Transverse colon (tissue), 4 donors: Measurements from ENCODE around the gene ZBTB9. TPM values are rescaled to one million over a fixed set of nuclear protein-coding genes. Genes with fewer than 3 reads are reported as not detected.

Experiments
- DNase-seq: peaks from one replicate; pipeline ENCODE4 v3.0.0-alpha.2; 2019
- H3K27ac ChIP-seq, 4 donors: fragments of 200-600 bp; sonication (generic); 2 replicates each; pipeline ENCODE4 v1.5.1; 2016 to 2018; ENCODE audit warnings: inconsistent platforms in 4 of 4
- H3K27me3 ChIP-seq: fragments of 200-600 bp; sonication (generic); 2 replicates; pipeline ENCODE4 v1.5.1; 2017; ENCODE audit warnings: inconsistent platforms
- H3K36me3 ChIP-seq, 4 donors: fragments of 200-600 bp; sonication (generic); 2 replicates each; pipeline ENCODE4 v1.5.1; 2017 to 2019; ENCODE audit warnings: inconsistent platforms in 4 of 4
- H3K4me1 ChIP-seq, 4 donors: fragments of 200-600 bp; sonication (generic); 2 replicates each; pipeline ENCODE4 v1.5.1; 2017 to 2020; ENCODE audit warnings: inconsistent platforms in 4 of 4
- H3K4me3 ChIP-seq, 4 donors: fragments of 200-600 bp; sonication (generic); 1 replicate in 1 of 4; 2 replicates in 3 of 4; pipeline versions ENCODE4 v1.5.1 to v1.6.1; 2017 to 2019; ENCODE audit warnings: inconsistent platforms in 4 of 4
- H3K9me3 ChIP-seq, 2 donors: fragments of 200-600 bp; sonication (generic); 2 replicates each; pipeline ENCODE4 v1.5.1; 2017 to 2019; ENCODE audit warnings: inconsistent platforms in 2 of 2
- EP300 ChIP-seq: sonication (generic); formaldehyde crosslinking; IDR thresholded peaks from one replicate; pipeline ENCODE4 v1.6.1; 2017; ENCODE audit warnings: antibody characterized with exemption, low read depth
- POLR2A ChIP-seq: fragments of 450-650 bp; IDR thresholded peaks from one replicate; pipeline ENCODE4 v1.6.1; 2016; ENCODE audit warnings: antibody characterized with exemption, mild to moderate bottlenecking, moderate library complexity
- POLR2AphosphoS5 ChIP-seq, 3 donors: sonication (generic); formaldehyde crosslinking; IDR thresholded peaks; one replicate each; pipeline ENCODE4 v1.6.1; 2016; ENCODE audit warnings: antibody characterized with exemption in 3 of 3
- WGBS, 2 donors: methylation state at CpG; one replicate each; pipeline ENCODE4 v1.1.5; 2018; ENCODE audit warnings: low coverage in 1 of 2; 5-methylcytosine and 5-hydroxymethylcytosine counted together
- in situ Hi-C, 4 donors: fragments of 200-750 bp; cut with MboI; loops; one replicate each; pipeline versions ENCODE4 v1.15.0 to v1.15.1; 2017; ENCODE audit warnings: low sequenced_read_pairs in 3 of 4, low pct_ligation_motif_present in 1 of 4, low pct_unique_long_range_greater_than_20kb in 1 of 4
- intact Hi-C: fragments of 100-400 bp; cut with DNase I; formaldehyde crosslinking; loops from one replicate; pipeline ENCODE4 v1.15.1; 2023; ENCODE audit warnings: low total_unique reads
- total RNA-seq, 4 donors: library from RNA; depleted of rRNA; stranded (reverse); fragments of >200 nt; gene quantifications; one replicate each; pipeline ENCODE4 v1.1.0, GENCODE V29; 2016
- TF ChIP-seq, protein P1 (sequence below), 5 experiments: fragments of 200-600 bp in 3 of 5; fragments of 450-650 bp in 2 of 5; sonication (generic) in 3 of 5; IDR thresholded peaks; 1 replicate in 2 of 5; 2 replicates in 3 of 5; pipeline ENCODE4 v1.5.1; 2016 to 2017; ENCODE audit warnings: antibody characterized with exemption in 5 of 5, inconsistent platforms in 3 of 5, mild to moderate bottlenecking in 2 of 5, moderate library complexity in 1 of 5

Gene ZBTB9
- total RNA-seq, 4 donors from 2014 or later: 2.2 to 3.2 TPM; not detected in 2

GRCh38 chr6:33456156-33456555 is 1.8 kb downstream of the ZBTB9 start:
- peaks cover 6 to 20% (median 17%) of the 10 kb centered on the region in 4 donors for H3K4me1 ChIP-seq
- WGBS, 2 donors: 92% methylated on average over 12 of the region's 12 CpGs; no CpG with 5 or more reads in 1 of the 2 donors
- H3K9me3 ChIP-seq: no peaks in the 10 kb centered on the region
- DNase-seq: no peak
- TF ChIP-seq, protein P1, sequence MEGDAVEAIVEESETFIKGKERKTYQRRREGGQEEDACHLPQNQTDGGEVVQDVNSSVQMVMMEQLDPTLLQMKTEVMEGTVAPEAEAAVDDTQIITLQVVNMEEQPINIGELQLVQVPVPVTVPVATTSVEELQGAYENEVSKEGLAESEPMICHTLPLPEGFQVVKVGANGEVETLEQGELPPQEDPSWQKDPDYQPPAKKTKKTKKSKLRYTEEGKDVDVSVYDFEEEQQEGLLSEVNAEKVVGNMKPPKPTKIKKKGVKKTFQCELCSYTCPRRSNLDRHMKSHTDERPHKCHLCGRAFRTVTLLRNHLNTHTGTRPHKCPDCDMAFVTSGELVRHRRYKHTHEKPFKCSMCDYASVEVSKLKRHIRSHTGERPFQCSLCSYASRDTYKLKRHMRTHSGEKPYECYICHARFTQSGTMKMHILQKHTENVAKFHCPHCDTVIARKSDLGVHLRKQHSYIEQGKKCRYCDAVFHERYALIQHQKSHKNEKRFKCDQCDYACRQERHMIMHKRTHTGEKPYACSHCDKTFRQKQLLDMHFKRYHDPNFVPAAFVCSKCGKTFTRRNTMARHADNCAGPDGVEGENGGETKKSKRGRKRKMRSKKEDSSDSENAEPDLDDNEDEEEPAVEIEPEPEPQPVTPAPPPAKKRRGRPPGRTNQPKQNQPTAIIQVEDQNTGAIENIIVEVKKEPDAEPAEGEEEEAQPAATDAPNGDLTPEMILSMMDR (IDR thresholded peaks at IDR 0.05): no peak
- TF ChIP-seq POLR2A (no peak), POLR2AphosphoS5 (IDR thresholded peaks at IDR 0.05) (no peak), EP300 (no peak)
- no peak overlapping the region for H3K27ac ChIP-seq
- H3K4me3 ChIP-seq: no peak overlapping the region
- no peaks in the 10 kb centered on the region for H3K27me3 ChIP-seq
- in situ Hi-C loops: no loop called here
- no peaks in the 10 kb centered on the region for H3K36me3 ChIP-seq
- intact Hi-C loops: no loop called here

DNA sequence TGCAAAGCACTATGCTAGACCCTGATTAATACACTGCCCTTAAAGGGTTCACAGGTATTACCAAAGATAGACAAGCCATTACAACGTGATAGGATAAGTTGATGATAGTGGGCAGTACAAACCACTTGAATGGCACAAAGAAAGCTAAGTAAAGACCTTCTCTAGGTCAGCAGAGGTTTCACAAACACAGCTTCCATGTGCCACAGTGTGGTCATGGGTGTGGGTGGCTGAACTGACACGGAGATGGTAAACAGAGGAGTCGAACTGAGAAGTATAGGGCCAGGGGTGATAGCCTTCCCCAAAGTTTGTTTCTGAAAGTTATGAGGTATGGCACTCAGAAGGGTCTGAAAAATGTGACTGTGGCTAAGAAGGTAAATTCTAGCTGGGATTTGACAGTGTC is 4.3 kb downstream of the ZBTB9 start:
- no peaks in the 10 kb centered on the region for H3K9me3 ChIP-seq
- no peak overlapping the region for H3K27ac ChIP-seq
- no peak for DNase-seq
- peaks cover under 1 to 11% (median 9%) of the 10 kb centered on the region in 4 donors for H3K4me1 ChIP-seq
- H3K4me3 ChIP-seq: no peak overlapping the region
- WGBS, 2 donors: 66 to 79% methylated on average over 2 to 3 of the region's 3 CpGs
- H3K27me3 ChIP-seq: no peaks in the 10 kb centered on the region
- H3K36me3 ChIP-seq: no peaks in the 10 kb centered on the region
- no peak for TF ChIP-seq EP300
- no peak for TF ChIP-seq POLR2AphosphoS5 (IDR thresholded peaks at IDR 0.05)
- TF ChIP-seq, protein P1 (IDR thresholded peaks at IDR 0.05): no peak
- no peak for TF ChIP-seq POLR2A
- intact Hi-C loops: no loop called here
- in situ Hi-C loops: no loop called here

- no peaks in the 10 kb centered on the region for H3K27me3 ChIP-seq
- H3K36me3 ChIP-seq: no peaks in the 10 kb centered on the region
- in situ Hi-C loops: no loop called here
- DNase-seq: no peak
- H3K9me3 ChIP-seq: no peaks in the 10 kb centered on the region
- H3K4me1 ChIP-seq: peaks cover 0 to 10% (median 8%) of the 10 kb centered on the region in 4 donors
- WGBS, 2 donors: 85 to 92% methylated on average over 2 of the region's 2 CpGs
- intact Hi-C loops: no loop called here
- no peak for TF ChIP-seq POLR2AphosphoS5 (IDR thresholded peaks at IDR 0.05)
- TF ChIP-seq POLR2A: no peak
- no peak for TF ChIP-seq EP300
- TF ChIP-seq, protein P1 (IDR thresholded peaks at IDR 0.05): no peak
- no peak overlapping the region for H3K4me3 ChIP-seq
- H3K27ac ChIP-seq: no peak overlapping the region
Observed at GRCh38 chr6:33459226-33459625, 4.8 kb downstream of the ZBTB9 start.

GRCh38 chr6:33466075-33466735 is 11.8 kb downstream of the ZBTB9 start:
- in situ Hi-C loops (no loop called here), intact Hi-C loops (no loop called here)
- Histone ChIP-seq H3K27me3 (no peaks in the 10 kb centered on the region), H3K4me1 (no peaks in the 10 kb centered on the region), H3K9me3 (no peaks in the 10 kb centered on the region), H3K36me3 (no peaks in the 10 kb centered on the region), H3K4me3 (no peak overlapping the region), H3K27ac (no peak overlapping the region)
- DNase-seq: no peak
- WGBS, 2 donors: 90% methylated on average over 4 of the region's 4 CpGs; no CpG with 5 or more reads in 1 of the 2 donors
- TF ChIP-seq POLR2A (no peak), POLR2AphosphoS5 (IDR thresholded peaks at IDR 0.05) (no peak), EP300 (no peak)
- TF ChIP-seq, protein P1 (IDR thresholded peaks at IDR 0.05): no peak
